ENCODE results near the gene FAM76B.

FAM76B gene

GRCh38 chr11:95789506-95790122 lies at the start of gene FAM76B:
TSS of gene FAM76B (minus strand) at chr11:95789782. CDS start at chr11:95789478, 304 bp downstream.
- TF ChIP-seq GATA3 (IDR thresholded peaks at IDR 0.05; ENCODE audit: low read depth, low read length) (no peak), GATA2 (IDR thresholded peaks at IDR 0.05; ENCODE audit: low read depth, low read length) (no peak)

GRCh38 chr11:95835768-95836488 lies 46.3 kb upstream of the FAM76B start:
- no peak for TF ChIP-seq GATA2 (IDR thresholded peaks at IDR 0.05; ENCODE audit: low read depth, low read length)
- TF ChIP-seq GATA3 (IDR thresholded peaks at IDR 0.05; ENCODE audit: low read depth, low read length), result no peak

GRCh38 chr11:95835351-95835750 lies 45.8 kb upstream of the FAM76B start:
- TF ChIP-seq GATA3 (IDR thresholded peaks at IDR 0.05; ENCODE audit: low read depth, low read length) (no peak), GATA2 (IDR thresholded peaks at IDR 0.05; ENCODE audit: low read depth, low read length) (no peak)

DNA sequence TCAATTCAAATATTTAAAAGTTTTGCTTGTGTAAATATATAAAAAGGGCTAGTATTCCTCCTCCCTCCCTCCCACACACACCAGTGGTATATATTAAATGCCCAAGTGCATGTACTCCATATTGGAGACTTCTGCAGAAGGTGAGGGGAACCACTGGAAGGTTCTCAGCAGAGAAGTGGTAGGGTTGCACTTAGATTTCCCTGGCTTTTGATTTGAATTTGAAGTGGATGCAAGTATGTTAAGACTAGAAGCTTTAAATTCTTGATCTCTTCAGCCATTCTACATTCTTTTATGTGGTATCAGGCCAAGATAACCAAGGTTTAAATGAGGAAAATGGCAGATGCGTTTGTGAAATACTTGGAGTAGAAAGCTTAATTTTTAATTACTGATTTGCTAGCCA lies 43.8 kb upstream of the FAM76B start:
- TF ChIP-seq GATA3 (IDR thresholded peaks at IDR 0.05; ENCODE audit: low read depth, low read length) (no peak), GATA2 (IDR thresholded peaks at IDR 0.05; ENCODE audit: low read depth, low read length) (no peak)

DNA sequence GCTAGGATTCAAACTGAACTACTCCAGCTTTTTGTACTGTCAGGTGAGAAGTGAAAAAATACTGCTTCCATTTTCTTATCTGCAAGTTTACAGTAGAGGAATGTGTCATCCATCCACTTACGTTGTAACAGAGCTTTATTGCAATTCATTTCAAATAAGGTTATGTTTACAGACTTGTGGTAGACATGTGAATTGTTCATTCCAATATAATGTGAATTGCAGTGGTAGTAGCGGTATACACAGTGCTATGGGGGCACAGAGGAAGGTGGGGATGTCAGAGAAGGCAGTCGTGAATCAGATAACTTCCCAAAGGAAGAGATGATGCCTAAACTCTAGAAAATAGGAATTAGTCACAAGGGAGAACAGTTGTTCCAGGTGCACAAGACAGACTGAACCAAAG lies 43.2 kb upstream of the FAM76B start:
- TF ChIP-seq GATA3 (IDR thresholded peaks at IDR 0.05; ENCODE audit: low read depth, low read length) (no peak), GATA2 (IDR thresholded peaks at IDR 0.05; ENCODE audit: low read depth, low read length) (no peak)

GRCh38 chr11:95831198-95831883 lies 41.8 kb upstream of the FAM76B start:
- TF ChIP-seq GATA2 (IDR thresholded peaks at IDR 0.05; ENCODE audit: low read depth, low read length) (no peak), GATA3 (IDR thresholded peaks at IDR 0.05; ENCODE audit: low read depth, low read length) (no peak)

- TF ChIP-seq GATA2 (IDR thresholded peaks at IDR 0.05; ENCODE audit: low read depth, low read length) (no peak), GATA3 (IDR thresholded peaks at IDR 0.05; ENCODE audit: low read depth, low read length) (no peak)
Observed at GRCh38 chr11:95829580-95830259, 40.1 kb upstream of the FAM76B start.

- no peak for TF ChIP-seq GATA3 (IDR thresholded peaks at IDR 0.05; ENCODE audit: low read depth, low read length)
Observed at GRCh38 chr11:95827696-95828095, 38.1 kb upstream of the FAM76B start.

DNA sequence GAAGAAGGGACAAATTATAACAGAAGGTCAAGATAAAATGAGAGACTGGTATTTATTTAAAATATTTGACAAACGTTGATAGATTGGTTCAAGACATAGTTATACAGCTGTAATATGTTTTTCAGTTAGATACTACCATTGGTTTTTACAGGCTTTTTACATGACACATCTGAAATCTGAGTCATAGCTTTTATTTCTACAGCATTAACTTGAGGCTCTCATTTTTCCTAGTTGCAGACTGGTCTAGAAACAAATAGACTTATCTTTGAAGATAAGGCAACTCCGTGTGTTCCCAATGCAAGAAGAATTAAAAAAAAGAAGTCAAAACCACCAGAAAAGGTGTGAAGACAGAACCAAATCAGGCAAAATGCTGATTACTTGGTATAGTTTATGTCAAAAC lies 32.1 kb upstream of the FAM76B start:
- TF ChIP-seq GATA2 (IDR thresholded peaks at IDR 0.05; ENCODE audit: low read depth, low read length) (no peak), GATA3 (IDR thresholded peaks at IDR 0.05; ENCODE audit: low read depth, low read length) (no peak)

GRCh38 chr11:95816037-95816436 lies 26.5 kb upstream of the FAM76B start:
- TF ChIP-seq GATA2 (IDR thresholded peaks at IDR 0.05; ENCODE audit: low read depth, low read length), result no peak
- no peak for TF ChIP-seq GATA3 (IDR thresholded peaks at IDR 0.05; ENCODE audit: low read depth, low read length)

GRCh38 chr11:95805869-95806268 lies 16.3 kb upstream of the FAM76B start:
- TF ChIP-seq GATA2 (IDR thresholded peaks at IDR 0.05; ENCODE audit: low read depth, low read length) (no peak), GATA3 (IDR thresholded peaks at IDR 0.05; ENCODE audit: low read depth, low read length) (no peak)

- TF ChIP-seq GATA3 (IDR thresholded peaks at IDR 0.05; ENCODE audit: low read depth, low read length) (no peak), GATA2 (IDR thresholded peaks at IDR 0.05; ENCODE audit: low read depth, low read length) (no peak)
Observed at GRCh38 chr11:95803973-95804372, 14.4 kb upstream of the FAM76B start.

DNA sequence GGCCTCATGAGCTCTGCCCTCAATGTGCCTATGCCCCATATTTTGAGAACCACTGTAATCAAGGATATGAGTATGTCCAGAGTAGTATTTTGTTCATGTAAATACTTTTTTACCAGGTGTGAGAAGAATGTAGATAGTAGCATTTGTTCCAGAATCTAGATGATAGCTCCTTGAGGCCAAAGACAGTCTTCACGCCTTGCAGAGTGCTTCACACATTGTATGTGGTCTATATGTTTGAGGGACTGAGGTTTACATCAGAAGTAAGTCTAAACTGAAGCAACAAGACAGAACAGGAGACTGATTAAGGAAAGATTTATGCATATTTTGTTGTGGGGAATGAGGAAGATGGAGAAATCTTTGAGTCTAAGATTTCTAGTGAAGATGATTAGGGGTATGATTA lies 13.2 kb upstream of the FAM76B start:
- TF ChIP-seq GATA2 (IDR thresholded peaks at IDR 0.05; ENCODE audit: low read depth, low read length) (no peak), GATA3 (IDR thresholded peaks at IDR 0.05; ENCODE audit: low read depth, low read length) (no peak)

DNA sequence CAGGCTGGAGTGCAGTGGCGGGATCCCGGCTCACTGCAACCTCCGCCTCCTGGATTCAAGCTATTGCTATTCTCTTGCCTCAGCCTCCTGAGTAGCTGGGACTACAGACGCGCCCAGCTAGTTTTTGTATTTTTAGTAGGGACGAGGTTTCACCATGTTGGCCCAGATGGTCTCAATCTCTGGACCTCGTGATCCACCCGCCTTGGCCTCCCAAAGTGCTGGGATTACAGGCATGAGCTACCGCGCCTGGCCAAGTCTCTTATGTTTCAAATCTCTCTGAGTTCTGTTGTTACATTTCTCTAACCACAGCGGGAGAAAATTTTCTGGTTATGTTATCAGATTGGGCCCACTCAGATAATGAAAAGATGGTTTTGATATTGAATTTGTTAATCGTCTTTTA lies 10.9 kb upstream of the FAM76B start:
- no peak for TF ChIP-seq GATA2 (IDR thresholded peaks at IDR 0.05; ENCODE audit: low read depth, low read length)
- no peak for TF ChIP-seq GATA3 (IDR thresholded peaks at IDR 0.05; ENCODE audit: low read depth, low read length)

Data from SH-SY5Y (cell line).